KMS-11 (cell line): ENCODE results near the gene NUFIP2.

Experiments
- H2AFZ ChIP-seq: fragments of 200-600 bp; sonication (generic); 2 replicates; pipeline ENCODE4 v1.6.1; 2016; ENCODE audit warnings: antibody characterized with exemption, mixed run types, low read depth
- H3K27ac ChIP-seq: fragments of 200-600 bp; sonication (generic); 2 replicates; pipeline ENCODE4 v1.6.1; 2016; ENCODE audit warnings: mild to moderate bottlenecking, mixed run types
- H3K27me3 ChIP-seq: fragments of 200-600 bp; sonication (generic); 2 replicates; pipeline ENCODE4 v1.6.1; 2017; ENCODE audit warnings: mild to moderate bottlenecking, low read depth, mixed run types, moderate library complexity; ENCODE audit not compliant: insufficient read depth
- H3K36me3 ChIP-seq: fragments of 200-600 bp; sonication (generic); 2 replicates; pipeline ENCODE4 v1.6.1; 2017; ENCODE audit warnings: mild to moderate bottlenecking, mixed run types; ENCODE audit not compliant: insufficient read depth
- H3K4me1 ChIP-seq: fragments of 200-600 bp; sonication (generic); 2 replicates; pipeline ENCODE4 v1.6.1; 2016; ENCODE audit warnings: mild to moderate bottlenecking, low read depth, mixed run types; ENCODE audit not compliant: poor library complexity, severe bottlenecking
- H3K4me2 ChIP-seq: fragments of 200-600 bp; sonication (generic); 2 replicates; pipeline ENCODE4 v1.7.0; 2016; ENCODE audit warnings: mild to moderate bottlenecking, mixed run types
- H3K4me3 ChIP-seq: fragments of 200-600 bp; sonication (generic); IDR thresholded peaks from 2 replicates; pipeline ENCODE4 v1.6.1; 2017; ENCODE audit warnings: low read depth, low read length, mixed read lengths; ENCODE audit not compliant: insufficient read depth
- H3K79me2 ChIP-seq: fragments of 200-600 bp; sonication (generic); 2 replicates; pipeline ENCODE4 v1.6.1; 2016; ENCODE audit warnings: low read depth, mixed run types; ENCODE audit not compliant: insufficient read depth
- H3K9ac ChIP-seq: fragments of 200-600 bp; sonication (generic); 2 replicates; pipeline ENCODE4 v1.6.1; 2016; ENCODE audit warnings: mild to moderate bottlenecking, mixed run types
- H4K20me1 ChIP-seq: fragments of 200-600 bp; sonication (generic); 2 replicates; pipeline ENCODE4 v1.6.1; 2016; ENCODE audit warnings: mild to moderate bottlenecking, mixed run types; ENCODE audit not compliant: insufficient read depth
- CTCF ChIP-seq: fragments of 200-600 bp; sonication (generic); conservative IDR thresholded peaks from 2 replicates; pipeline ENCODE4 v1.6.1; 2017; ENCODE audit warnings: low read depth, mild to moderate bottlenecking, antibody characterized with exemption, low read length, moderate library complexity, mixed read lengths

NUFIP2 gene

DNA sequence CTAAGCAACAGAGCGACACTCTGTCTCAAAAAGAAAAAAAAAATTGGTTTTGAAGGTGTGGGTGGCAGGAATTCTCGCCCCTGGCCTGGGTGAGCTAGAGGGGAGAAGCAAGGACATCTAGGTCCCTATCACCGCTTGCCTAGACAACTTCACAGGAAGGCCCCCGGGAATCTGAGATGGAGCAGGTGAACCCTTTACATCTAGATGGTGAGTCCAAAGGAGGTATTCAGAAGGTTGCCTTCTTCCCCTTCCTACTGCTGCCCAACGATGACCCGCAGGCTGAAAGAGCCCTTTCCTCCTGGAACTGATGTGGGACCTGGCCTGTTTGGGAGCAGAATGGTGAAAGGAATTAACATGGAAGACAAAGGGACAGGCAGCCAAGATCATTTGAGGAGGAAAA, 48.5 kb downstream of the NUFIP2 start:
- Histone ChIP-seq H3K36me3 (no peaks in the 10 kb centered on the region), H3K4me3 (no peak overlapping the region), H3K9ac (no peak overlapping the region), H4K20me1 (no peaks in the 10 kb centered on the region), H2AFZ (no peak overlapping the region), H3K4me2 (no peak overlapping the region), H3K27me3 (no peaks in the 10 kb centered on the region), H3K4me1 (no peaks in the 10 kb centered on the region), H3K79me2 (no peaks in the 10 kb centered on the region), H3K27ac (no peak overlapping the region)
- no peak for TF ChIP-seq CTCF

DNA sequence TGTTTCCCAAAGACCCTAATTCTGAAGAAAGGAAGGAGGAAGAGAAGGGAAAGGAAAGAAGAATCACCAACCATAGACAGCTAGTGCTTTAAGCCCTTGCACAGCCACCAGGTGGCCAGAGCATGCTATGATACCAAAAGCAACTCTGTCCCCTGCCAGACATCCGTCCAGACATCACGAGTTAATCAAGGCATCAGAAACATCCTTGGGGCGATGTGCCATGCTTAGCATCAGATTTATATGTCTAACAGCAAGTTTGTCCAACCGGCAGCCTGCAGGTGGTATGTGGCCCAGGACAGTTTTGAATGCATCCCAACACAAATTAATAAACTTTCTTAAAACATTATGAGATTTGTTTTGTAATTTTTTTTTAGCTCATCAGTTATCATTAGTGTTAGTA, 50.2 kb downstream of the NUFIP2 start:
- Histone ChIP-seq H3K27ac (no peak overlapping the region), H3K36me3 (no peaks in the 10 kb centered on the region), H3K27me3 (no peaks in the 10 kb centered on the region), H2AFZ (no peak overlapping the region), H3K4me3 (no peak overlapping the region), H3K9ac (no peak overlapping the region), H3K4me1 (no peaks in the 10 kb centered on the region), H3K79me2 (no peaks in the 10 kb centered on the region), H4K20me1 (no peaks in the 10 kb centered on the region), H3K4me2 (no peak overlapping the region)
- peak; percentile 39; the same call in 1 of the 2 replicates for TF ChIP-seq CTCF

GRCh38 chr17:29242790-29243189, 51.2 kb downstream of the NUFIP2 start:
- no peak for TF ChIP-seq CTCF
- Histone ChIP-seq H3K9ac (no peak overlapping the region), H3K27ac (no peak overlapping the region), H3K79me2 (no peaks in the 10 kb centered on the region), H3K27me3 (no peaks in the 10 kb centered on the region), H3K4me3 (no peak overlapping the region), H3K4me2 (no peak overlapping the region), H4K20me1 (no peaks in the 10 kb centered on the region), H3K4me1 (no peaks in the 10 kb centered on the region), H2AFZ (no peak overlapping the region), H3K36me3 (no peaks in the 10 kb centered on the region)

DNA sequence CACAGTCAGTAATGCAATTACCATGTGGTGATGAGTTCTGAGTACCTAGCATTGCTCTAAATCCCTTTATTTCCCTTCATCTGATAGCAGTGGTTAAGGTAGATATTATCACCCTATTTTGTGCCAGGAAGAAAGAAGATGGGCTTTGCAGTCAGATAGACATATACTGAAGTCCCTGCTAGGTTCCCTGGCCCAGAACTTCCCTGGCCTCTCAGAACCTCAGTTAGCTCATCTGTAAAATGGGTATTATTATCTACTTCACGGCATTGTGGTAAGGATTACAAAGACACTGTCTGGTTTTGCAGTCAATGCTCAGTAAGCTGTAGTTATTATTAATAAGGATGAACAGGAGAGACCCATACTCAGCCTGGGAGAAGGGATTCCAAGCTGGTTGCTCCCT, 51.9 kb downstream of the NUFIP2 start:
- Histone ChIP-seq H3K27ac (no peak overlapping the region), H3K79me2 (no peaks in the 10 kb centered on the region), H4K20me1 (no peaks in the 10 kb centered on the region), H3K4me2 (no peak overlapping the region), H3K36me3 (no peaks in the 10 kb centered on the region), H3K4me3 (no peak overlapping the region), H3K4me1 (no peaks in the 10 kb centered on the region), H3K27me3 (no peaks in the 10 kb centered on the region), H3K9ac (no peak overlapping the region), H2AFZ (no peak overlapping the region)
- TF ChIP-seq CTCF = no peak
